ENCODE data around the gene DHRS11. TPM values are rescaled to one million over a fixed set of nuclear protein-coding genes. Genes with fewer than 3 reads are reported as not detected.
A peak's percentile ranks its signal among the peaks of the same experiment; 100 is the strongest.

Gene DHRS11, protein sequence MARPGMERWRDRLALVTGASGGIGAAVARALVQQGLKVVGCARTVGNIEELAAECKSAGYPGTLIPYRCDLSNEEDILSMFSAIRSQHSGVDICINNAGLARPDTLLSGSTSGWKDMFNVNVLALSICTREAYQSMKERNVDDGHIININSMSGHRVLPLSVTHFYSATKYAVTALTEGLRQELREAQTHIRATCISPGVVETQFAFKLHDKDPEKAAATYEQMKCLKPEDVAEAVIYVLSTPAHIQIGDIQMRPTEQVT
- total RNA-seq (2021; fragmentation: NEBNext Ultra II Directional; extraction: Animal tissue kit (Norgen Biotek cat#: 25700)) (25.1 and 29.5 TPM in 2 replicates), polyA plus RNA-seq (2011; rRNA removed) (63.3 and 76.9 TPM in 2 replicates), polyA minus RNA-seq (2011; rRNA and poly(A)+ RNA removed) (60.4 TPM in 2 replicates)
- 70.7 TPM for polyA plus RNA-seq (2011; cell fraction: cytosol; rRNA removed)
- 88.3 TPM for polyA plus RNA-seq (2011; cell fraction: nucleus; rRNA removed)
- polyA plus RNA-seq (2012, experiment 1 of 2) = 39.9 to 47.2 TPM (median 45.3 TPM) in 4 replicates
- polyA plus RNA-seq (2012, experiment 2 of 2) = 43.6 TPM
- 27.8 TPM for polyA plus RNA-seq (2013, experiment 1 of 2)
- 25.4 TPM for polyA plus RNA-seq (2013, experiment 2 of 2)
- polyA minus RNA-seq (2011; cell fraction: cytosol; rRNA and poly(A)+ RNA removed) = 28.9 TPM
- 26.5 TPM for polyA minus RNA-seq (2011; cell fraction: nucleus; rRNA and poly(A)+ RNA removed)
- long read RNA-seq, experiment 1, full-length matches to known transcripts = 11 of 23 reads
- long read RNA-seq, experiment 1, partial matches to known transcripts = 5 of 23 reads
- long read RNA-seq, experiment 1, other reads (novel, unspliced or antisense) = 7 of 23 reads
- long read RNA-seq, experiment 2, partial matches to known transcripts = 1 of 1 reads
- long read RNA-seq, experiment 2, other reads (novel, unspliced or antisense) = 0 of 1 reads

DNA sequence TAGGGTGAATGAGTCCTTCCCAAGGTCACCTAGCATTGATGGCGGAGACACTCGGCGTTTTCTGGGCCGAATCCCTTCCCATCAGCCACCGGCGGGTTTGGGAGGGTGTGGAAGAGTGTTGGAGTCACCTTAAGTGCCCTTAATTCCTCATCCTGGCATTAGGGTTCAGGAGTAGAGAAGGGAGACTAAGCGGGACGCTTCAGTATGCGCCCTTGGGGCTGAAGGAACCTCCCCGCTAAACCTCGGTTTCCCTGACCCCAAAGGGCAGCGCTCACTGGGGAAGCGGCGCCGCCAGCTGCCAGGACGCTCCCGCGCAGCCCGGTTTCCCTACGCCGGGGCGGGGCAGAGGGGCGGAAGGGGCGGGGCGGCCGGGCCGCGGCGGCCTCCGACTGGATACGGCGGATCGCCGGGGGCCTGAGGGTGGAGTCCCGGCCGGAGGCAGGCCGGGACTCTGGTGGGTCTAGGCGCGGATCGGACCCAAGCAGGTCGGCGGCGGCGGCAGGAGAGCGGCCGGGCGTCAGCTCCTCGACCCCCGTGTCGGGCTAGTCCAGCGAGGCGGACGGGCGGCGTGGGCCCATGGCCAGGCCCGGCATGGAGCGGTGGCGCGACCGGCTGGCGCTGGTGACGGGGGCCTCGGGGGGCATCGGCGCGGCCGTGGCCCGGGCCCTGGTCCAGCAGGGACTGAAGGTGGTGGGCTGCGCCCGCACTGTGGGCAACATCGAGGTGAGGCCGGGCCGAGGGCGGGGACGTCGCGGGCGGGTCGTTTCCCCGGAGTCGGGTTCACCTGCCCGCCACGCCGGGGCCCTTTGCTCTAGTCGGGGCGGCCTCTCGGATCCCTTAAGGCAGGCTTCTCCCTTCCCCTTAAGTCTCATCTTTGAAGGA lies at the start of gene DHRS11:
DHRS11 (plus strand) TSS at position 446 of the 882 bp plus-strand sequence; CDS start at position 577, 131 bp downstream.
- Histone ChIP-seq H3K56ac (replicated peaks; ENCODE audit: insufficient read length, low read depth, low read length) (peak within 1 kb of the TSS; percentile 86), H3K23me2 (ENCODE audit: low read depth, low read length) (peaks cover 7% of the 10 kb centered on the region), H4K91ac (replicated peaks; ENCODE audit: insufficient read length, low read length) (no peak within 1 kb of the TSS), H3K9ac (replicated peaks in 1 of 4; ENCODE audit: extremely low read depth in 1 of 4, low read depth in 3 of 4, low read length in 3 of 4) (peak within 1 kb of the TSS; percentile 34 to 73 (median 70)), H2BK15ac (ENCODE audit: low read length) (peak within 1 kb of the TSS; percentile 65; the same call in 1 of the 2 replicates), H4K5ac (ENCODE audit: insufficient read length, low read depth, low read length) (peak within 1 kb of the TSS; percentile 17), H2AK5ac (ENCODE audit: low read depth, low read length) (no peak within 1 kb of the TSS), H3K4ac (replicated peaks; ENCODE audit: insufficient read length, low read depth, low read length) (peak within 1 kb of the TSS; percentile 3), H3K79me2 (ENCODE audit: control insufficient read depth in 1 of 2, insufficient read depth in 2 of 2, low read length in 2 of 2) (peaks cover 5 to 16% of the 10 kb centered on the region in 2 experiments; a peak in 3 of 4 replicates), H3K9me3 (ENCODE audit: insufficient read depth in 2 of 2, low read depth in 1 of 2, low read length in 1 of 2) (no peaks in the 10 kb centered on the region), H3K18ac (ENCODE audit: extremely low read depth, low read length) (peak within 1 kb of the TSS; percentile 79), H4K8ac (ENCODE audit: extremely low read depth, insufficient read depth, low read length) (no peak within 1 kb of the TSS), H3K14ac (ENCODE audit: insufficient read length) (no peak within 1 kb of the TSS), H2BK120ac (replicated peaks; ENCODE audit: low read depth, low read length) (no peak within 1 kb of the TSS), H3K4me1 (replicated peaks in 1 of 4; ENCODE audit: control insufficient read depth in 3 of 4, insufficient read depth in 4 of 4, low read length in 3 of 4) (peaks cover 0 to 15% (median 11%) of the 10 kb centered on the region in 4 experiments; a peak in 5 of 7 replicates), H3K27me3 (replicated peaks in 1 of 4; ENCODE audit: control insufficient read depth in 3 of 4, extremely low read depth in 1 of 4, insufficient read depth in 3 of 4, low read length in 3 of 4) (no peaks in the 10 kb centered on the region), H3K4me3 (ENCODE audit: extremely low read depth in 1 of 4, insufficient read depth in 2 of 4, low read depth in 3 of 4, low read length in 4 of 4) (peak within 1 kb of the TSS; percentile 52 to 93 (median 76)), H3K4me2 (ENCODE audit: insufficient read depth in 1 of 2, low read depth in 2 of 2, low read length in 2 of 2) (peak within 1 kb of the TSS; percentile 73 to 84), H4K20me1 (replicated peaks in 1 of 2; ENCODE audit: control insufficient read depth in 1 of 2, insufficient read depth in 2 of 2, low read length in 2 of 2) (peaks cover 0 to 2% of the 10 kb centered on the region in 2 experiments), H2AFZ (ENCODE audit: low read length) (peak within 1 kb of the TSS; percentile 98; the same call in 1 of the 2 replicates), H2BK12ac (ENCODE audit: low read depth, low read length) (0 out of 2 replicates have a peak within 1 kb of the TSS, but pooled peaks have one; percentile 10), H3K36me3 (ENCODE audit: control insufficient read depth in 2 of 4, insufficient read depth in 4 of 4, low read length in 3 of 4) (peaks cover 8 to 22% (median 11%) of the 10 kb centered on the region in 4 experiments; a peak in 7 of 8 replicates), H3K23ac (ENCODE audit: insufficient read length) (no peak within 1 kb of the TSS), H2BK5ac (ENCODE audit: low read depth, low read length) (peak within 1 kb of the TSS; percentile 89), H3K27ac (ENCODE audit: low read depth, low read length) (peak within 1 kb of the TSS; percentile 67), H3K79me1 (ENCODE audit: low read depth, low read length) (peaks cover 3% of the 10 kb centered on the region; the same call in 1 of the 2 replicates), H2BK20ac (ENCODE audit: low read length) (0 out of 2 replicates have a peak within 1 kb of the TSS, but pooled peaks have one; percentile 68)
- peak; percentile 46 to 91 for DNase-seq (ENCODE audit: low read depth in 1 of 2, low spot score in 2 of 2)
- FAIRE-seq = no peak
- ChIA-PET POLR2A (ENCODE audit: partially characterized antibody) (interaction anchor here (1.3 to 6.4 kb wide), 6 partner anchors 9 to 97 kb away, joined by 3 to 55 read pairs (median 14); partner anchors contain the start of genes GGNBP2, MRM1, MYO19 and PIGW), CTCF (ENCODE audit: partially characterized antibody) (interaction anchor here (3.2 kb wide), 1 partner anchor 11 kb away, joined by 18 read pairs; the partner anchor contains the start of gene MRM1)
- WGBS, 2 experiments (ENCODE audit: extremely low coverage in 1 of 2, insufficient coverage in 1 of 2, insufficient read length in 1 of 2, insufficient replicate concordance in 2 of 2, low coverage in 1 of 2, low lambda C conversion rate in 2 of 2, missing lambda C conversion rate in 1 of 2) = 10% methylated on average over 46 of the region's 87 CpGs; no CpG with 5 or more reads in 1 of the 2 experiments
- TF ChIP-seq SP4 (IDR thresholded peaks at IDR 0.05; ENCODE audit: low read length) = peak; percentile 28; the same call in 1 of the 2 replicates
- peak; percentile 33 for TF ChIP-seq NRF1 (IDR thresholded peaks at IDR 0.05; ENCODE audit: low read depth, low read length)
- TF ChIP-seq YY1 (IDR thresholded peaks at IDR 0.05; ENCODE audit: low read depth, low read length) = 0 out of 2 replicates have a peak, but pooled peaks have one; percentile 4
- peak; percentile 56 for TF ChIP-seq KDM4A (IDR thresholded peaks at IDR 0.05; ENCODE audit: low read depth, low read length, severe bottlenecking)
- 0 out of 2 replicates have a peak, but pooled peaks have one; percentile 23 for TF ChIP-seq SUZ12 (IDR thresholded peaks at IDR 0.05; ENCODE audit: low read length)
- TF ChIP-seq SIN3A (conservative IDR thresholded peaks at IDR 0.05 in 1 of 2, IDR thresholded peaks at IDR 0.05 in 1 of 2; ENCODE audit: low read depth in 1 of 2, low read length in 2 of 2) = no peak; a peak in 1 of 4 replicates
